ENCODE data around the gene RAB11B.

DNA sequence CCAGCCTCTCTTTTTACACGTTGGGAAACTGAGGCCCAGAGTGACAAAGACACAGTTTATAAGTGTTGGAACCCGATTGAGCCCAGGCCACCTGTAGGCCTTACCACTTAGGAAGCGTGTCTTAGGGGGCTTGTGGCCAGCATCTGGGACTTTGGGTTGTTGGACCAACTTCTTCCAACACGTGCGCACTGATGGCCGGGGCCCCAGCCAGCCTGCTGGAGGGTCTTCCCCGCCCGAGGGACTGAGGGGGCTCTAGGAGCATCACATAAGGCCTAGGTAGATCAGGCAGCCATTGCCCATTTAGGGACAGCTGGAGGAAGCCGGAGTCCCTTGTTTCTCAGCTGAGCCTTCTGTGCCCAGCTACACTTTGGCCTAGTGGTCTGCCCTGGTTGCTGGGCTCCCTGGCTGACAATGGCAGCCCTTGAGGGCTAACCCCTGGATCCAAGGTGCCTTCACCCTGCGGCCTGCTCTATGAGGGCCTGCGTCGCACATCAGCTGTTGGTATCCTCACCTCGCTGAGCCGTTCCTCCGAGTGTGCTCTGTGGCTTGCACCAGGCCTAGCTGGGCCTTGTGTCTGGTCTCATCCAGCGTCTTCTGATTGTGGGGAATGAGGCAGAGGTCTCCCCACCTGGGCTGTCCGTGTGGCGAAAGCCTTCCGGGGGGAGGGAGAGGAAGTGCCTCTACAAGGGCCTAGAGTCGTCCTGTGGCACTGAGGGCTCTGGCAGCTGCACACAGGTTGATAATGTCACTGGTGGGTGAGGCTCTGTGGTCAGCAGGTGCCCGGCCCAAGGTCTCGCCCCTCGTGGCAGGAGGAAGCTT, 1.2 kb downstream of the RAB11B start:
- TF ChIP-seq, protein P1, sequence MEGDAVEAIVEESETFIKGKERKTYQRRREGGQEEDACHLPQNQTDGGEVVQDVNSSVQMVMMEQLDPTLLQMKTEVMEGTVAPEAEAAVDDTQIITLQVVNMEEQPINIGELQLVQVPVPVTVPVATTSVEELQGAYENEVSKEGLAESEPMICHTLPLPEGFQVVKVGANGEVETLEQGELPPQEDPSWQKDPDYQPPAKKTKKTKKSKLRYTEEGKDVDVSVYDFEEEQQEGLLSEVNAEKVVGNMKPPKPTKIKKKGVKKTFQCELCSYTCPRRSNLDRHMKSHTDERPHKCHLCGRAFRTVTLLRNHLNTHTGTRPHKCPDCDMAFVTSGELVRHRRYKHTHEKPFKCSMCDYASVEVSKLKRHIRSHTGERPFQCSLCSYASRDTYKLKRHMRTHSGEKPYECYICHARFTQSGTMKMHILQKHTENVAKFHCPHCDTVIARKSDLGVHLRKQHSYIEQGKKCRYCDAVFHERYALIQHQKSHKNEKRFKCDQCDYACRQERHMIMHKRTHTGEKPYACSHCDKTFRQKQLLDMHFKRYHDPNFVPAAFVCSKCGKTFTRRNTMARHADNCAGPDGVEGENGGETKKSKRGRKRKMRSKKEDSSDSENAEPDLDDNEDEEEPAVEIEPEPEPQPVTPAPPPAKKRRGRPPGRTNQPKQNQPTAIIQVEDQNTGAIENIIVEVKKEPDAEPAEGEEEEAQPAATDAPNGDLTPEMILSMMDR (conservative IDR thresholded peaks at IDR 0.05 in 1 of 2, IDR thresholded peaks at IDR 0.05 in 1 of 2; ENCODE audit: low read depth in 1 of 2, low read length in 2 of 2): no peak
- TF ChIP-seq EZH2 (IDR thresholded peaks at IDR 0.05; ENCODE audit: low read length, missing control alignments): no peak

Measured in fibroblast of lung (primary cell).